ENCODE results near the gene ATR.

Gene ATR

GRCh38 chr3:142523921-142524566 is 54.5 kb downstream of the ATR start:
- no peak for DNase-seq (ENCODE audit: low spot score)

GRCh38 chr3:142509079-142509478 is 69.5 kb downstream of the ATR start:
- DNase-seq (ENCODE audit: low spot score) = no peak

GRCh38 chr3:142507241-142507640 is 71.3 kb downstream of the ATR start:
- no peak for DNase-seq (ENCODE audit: low spot score)

- DNase-seq (ENCODE audit: low spot score) = no peak
Observed at GRCh38 chr3:142502187-142502985, 76.1 kb downstream of the ATR start.

GRCh38 chr3:142501004-142501926 is 77.3 kb downstream of the ATR start:
- DNase-seq (ENCODE audit: low spot score) = no peak

GRCh38 chr3:142500211-142500610 is 78.3 kb downstream of the ATR start:
- no peak for DNase-seq (ENCODE audit: low spot score)

- no peak for DNase-seq (ENCODE audit: low spot score)
Observed at GRCh38 chr3:142498397-142499180, 79.9 kb downstream of the ATR start.

GRCh38 chr3:142497729-142498128 is 80.8 kb downstream of the ATR start:
- no peak for DNase-seq (ENCODE audit: low spot score)

GRCh38 chr3:142495103-142495502 is 83.4 kb downstream of the ATR start:
- DNase-seq (ENCODE audit: low spot score) = no peak

- no peak for DNase-seq (ENCODE audit: low spot score)
Observed at GRCh38 chr3:142492184-142492583, 86.3 kb downstream of the ATR start.

GRCh38 chr3:142489572-142490323 is 88.8 kb downstream of the ATR start:
- no peak for DNase-seq (ENCODE audit: low spot score)

GRCh38 chr3:142484912-142485435 is 93.6 kb downstream of the ATR start:
- DNase-seq (ENCODE audit: low spot score) = no peak

GRCh38 chr3:142481196-142481595 is 97.3 kb downstream of the ATR start:
- no peak for DNase-seq (ENCODE audit: low spot score)

GRCh38 chr3:142470826-142471225 is 107.7 kb downstream of the ATR start:
- DNase-seq (ENCODE audit: low spot score) = no peak

- no peak for DNase-seq (ENCODE audit: low spot score)
Observed at GRCh38 chr3:142468456-142468855, 110.1 kb downstream of the ATR start.

- DNase-seq (ENCODE audit: low spot score) = no peak
Observed at GRCh38 chr3:142467768-142468167, 110.8 kb downstream of the ATR start.

GRCh38 chr3:142460689-142461088 is 117.8 kb downstream of the ATR start:
- DNase-seq (ENCODE audit: low spot score) = no peak

- no peak for DNase-seq (ENCODE audit: low spot score)
Observed at GRCh38 chr3:142459929-142460328, 118.6 kb downstream of the ATR start.

GRCh38 chr3:142459096-142459495 is 119.4 kb downstream of the ATR start:
- DNase-seq (ENCODE audit: low spot score) = no peak

- no peak for DNase-seq (ENCODE audit: low spot score)
Observed at GRCh38 chr3:142450881-142451280, 127.7 kb downstream of the ATR start.

- no peak for DNase-seq (ENCODE audit: low spot score)
Observed at GRCh38 chr3:142450189-142450588, 128.3 kb downstream of the ATR start.

Measured in cerebellar cortex (tissue), 1 donor.